ENCODE measurements around the gene METTL4. TPM values are rescaled to one million over a fixed set of nuclear protein-coding genes. Genes with fewer than 3 reads are reported as not detected.
A peak's percentile ranks its signal among the peaks of the same experiment; 100 is the strongest.

The METTL4 gene
- total RNA-seq, 1 experiment from 2014 or later, result 23.9 TPM

GRCh38 chr18:2587788-2588187 lies 16.5 kb upstream of the METTL4 start:
- H3K27me3 ChIP-seq (ENCODE audit: insufficient read depth, low read depth), result no peaks in the 10 kb centered on the region
- H3K9me2 ChIP-seq (ENCODE audit: insufficient read depth), result no peaks in the 10 kb centered on the region
- H4K20me1 ChIP-seq (ENCODE audit: insufficient read depth), result no peaks in the 10 kb centered on the region
- no peak overlapping the region for H3K4me3 ChIP-seq
- TF ChIP-seq, protein P1, sequence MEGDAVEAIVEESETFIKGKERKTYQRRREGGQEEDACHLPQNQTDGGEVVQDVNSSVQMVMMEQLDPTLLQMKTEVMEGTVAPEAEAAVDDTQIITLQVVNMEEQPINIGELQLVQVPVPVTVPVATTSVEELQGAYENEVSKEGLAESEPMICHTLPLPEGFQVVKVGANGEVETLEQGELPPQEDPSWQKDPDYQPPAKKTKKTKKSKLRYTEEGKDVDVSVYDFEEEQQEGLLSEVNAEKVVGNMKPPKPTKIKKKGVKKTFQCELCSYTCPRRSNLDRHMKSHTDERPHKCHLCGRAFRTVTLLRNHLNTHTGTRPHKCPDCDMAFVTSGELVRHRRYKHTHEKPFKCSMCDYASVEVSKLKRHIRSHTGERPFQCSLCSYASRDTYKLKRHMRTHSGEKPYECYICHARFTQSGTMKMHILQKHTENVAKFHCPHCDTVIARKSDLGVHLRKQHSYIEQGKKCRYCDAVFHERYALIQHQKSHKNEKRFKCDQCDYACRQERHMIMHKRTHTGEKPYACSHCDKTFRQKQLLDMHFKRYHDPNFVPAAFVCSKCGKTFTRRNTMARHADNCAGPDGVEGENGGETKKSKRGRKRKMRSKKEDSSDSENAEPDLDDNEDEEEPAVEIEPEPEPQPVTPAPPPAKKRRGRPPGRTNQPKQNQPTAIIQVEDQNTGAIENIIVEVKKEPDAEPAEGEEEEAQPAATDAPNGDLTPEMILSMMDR (conservative IDR thresholded peaks at IDR 0.05), result no peak
- TF ChIP-seq EZH2 (IDR thresholded peaks at IDR 0.05; ENCODE audit: low read depth), result no peak
- CTCF ChIA-PET, result no interaction called here
- no peak overlapping the region for H2AFZ ChIP-seq
- H3K36me3 ChIP-seq (ENCODE audit: low read depth), result peaks cover 46% of the 10 kb centered on the region
- BruUV-seq (replicated peaks), result no TSS peak
- POLR2A ChIA-PET (ENCODE audit: unreplicated experiment), result interaction anchor here (0.5 kb wide), 1 partner anchor 16 kb away, joined by 3 read pairs; no protein-coding TSS in a partner anchor
- DNase-seq, result no peak
- H3K27ac ChIP-seq, result peak overlapping the region; percentile 91; the same call in 1 of the 2 replicates
- peaks cover 39% of the 10 kb centered on the region for H3K4me1 ChIP-seq (replicated peaks; ENCODE audit: insufficient read depth)
- H3K79me2 ChIP-seq (ENCODE audit: low read depth), result no peaks in the 10 kb centered on the region
- H3F3A ChIP-seq (ENCODE audit: insufficient read depth, low read depth), result peaks cover 19% of the 10 kb centered on the region
- intact Hi-C loops (cut with micrococcal nuclease; ENCODE audit: unreplicated experiment), result no loop called here
- H3K4me2 ChIP-seq, result no peak overlapping the region
- no peaks in the 10 kb centered on the region for H3K9me3 ChIP-seq (ENCODE audit: insufficient read depth, low read depth)

- peak overlapping the region; percentile 99 for H3K4me2 ChIP-seq
- TF ChIP-seq, protein P1 (conservative IDR thresholded peaks at IDR 0.05), result no peak
- no peak for TF ChIP-seq EZH2 (IDR thresholded peaks at IDR 0.05; ENCODE audit: low read depth)
- no peaks in the 10 kb centered on the region for H3K27me3 ChIP-seq (ENCODE audit: insufficient read depth, low read depth)
- peaks cover 18% of the 10 kb centered on the region for H3K36me3 ChIP-seq (ENCODE audit: low read depth)
- intact Hi-C loops (cut with micrococcal nuclease; ENCODE audit: unreplicated experiment), result loop anchor here (5.0 kb wide), 1 partner anchor 674 kb away; the partner anchor contains the start of gene MYL12A
- 0 out of 2 replicates have a peak, but pooled peaks cover 10% of the 10 kb centered on the region for H3F3A ChIP-seq (ENCODE audit: insufficient read depth, low read depth)
- CTCF ChIA-PET, result no interaction called here
- POLR2A ChIA-PET (ENCODE audit: unreplicated experiment), result interaction anchor here (0.7 kb wide), 2 partner anchors 80 to 461 kb away, joined by 3 to 5 read pairs; no protein-coding TSS in a partner anchor
- H3K4me1 ChIP-seq (replicated peaks; ENCODE audit: insufficient read depth), result peaks cover 39% of the 10 kb centered on the region
- DNase-seq, result no peak
- H3K27ac ChIP-seq, result no peak overlapping the region
- no TSS peak for BruUV-seq (replicated peaks)
- no peaks in the 10 kb centered on the region for H4K20me1 ChIP-seq (ENCODE audit: insufficient read depth)
- H3K9me3 ChIP-seq (ENCODE audit: insufficient read depth, low read depth), result no peaks in the 10 kb centered on the region
- H3K9me2 ChIP-seq (ENCODE audit: insufficient read depth), result no peaks in the 10 kb centered on the region
- H3K79me2 ChIP-seq (ENCODE audit: low read depth), result peaks cover 75% of the 10 kb centered on the region
- H3K4me3 ChIP-seq, result peak overlapping the region; percentile 88
- H2AFZ ChIP-seq, result no peak overlapping the region
These were observed 2.1 kb upstream of the METTL4 start for GRCh38 chr18:2573408-2573807.

- CTCF ChIA-PET, result no interaction called here
- Histone ChIP-seq H3K4me2 (peak overlapping the region; percentile 99), H2AFZ (no peak overlapping the region), H3K4me1 (replicated peaks; ENCODE audit: insufficient read depth) (peaks cover 39% of the 10 kb centered on the region), H3K27ac (no peak overlapping the region), H3K79me2 (ENCODE audit: low read depth) (peaks cover 75% of the 10 kb centered on the region), H3K4me3 (peak overlapping the region; percentile 88), H3K27me3 (ENCODE audit: insufficient read depth, low read depth) (no peaks in the 10 kb centered on the region), H3K9me3 (ENCODE audit: insufficient read depth, low read depth) (no peaks in the 10 kb centered on the region), H4K20me1 (ENCODE audit: insufficient read depth) (no peaks in the 10 kb centered on the region), H3K9me2 (ENCODE audit: insufficient read depth) (no peaks in the 10 kb centered on the region), H3K36me3 (ENCODE audit: low read depth) (peaks cover 15% of the 10 kb centered on the region), H3F3A (ENCODE audit: insufficient read depth, low read depth) (0 out of 2 replicates have a peak, but pooled peaks cover 10% of the 10 kb centered on the region)
- no TSS peak for BruUV-seq (replicated peaks)
- intact Hi-C loops (cut with micrococcal nuclease; ENCODE audit: unreplicated experiment), result loop anchor here (5.0 kb wide), 1 partner anchor 674 kb away; the partner anchor contains the start of gene MYL12A
- no peak for DNase-seq
- POLR2A ChIA-PET (ENCODE audit: unreplicated experiment), result interaction anchor here (0.7 kb wide), 2 partner anchors 81 to 460 kb away, joined by 3 to 5 read pairs; no protein-coding TSS in a partner anchor
- TF ChIP-seq EZH2 (IDR thresholded peaks at IDR 0.05; ENCODE audit: low read depth), result no peak
- TF ChIP-seq, protein P1 (conservative IDR thresholded peaks at IDR 0.05), result no peak
These were observed 1.6 kb upstream of the METTL4 start for GRCh38 chr18:2572892-2573291.

Measured in PC-9 (cell line).